Measurements from ENCODE around the gene SLC34A2.

The SLC34A2 gene

GRCh38 chr4:25722964-25723363 lies 67.3 kb downstream of the SLC34A2 start:
- DNase-seq (ENCODE audit: low read depth in 2 of 3, low spot score in 2 of 3), result no peak

- no peak for DNase-seq (ENCODE audit: low read depth in 2 of 3, low spot score in 2 of 3)
These were observed 67.8 kb downstream of the SLC34A2 start for GRCh38 chr4:25723409-25723808.

- DNase-seq (ENCODE audit: low read depth in 2 of 3, low spot score in 2 of 3), result no peak
These were observed 70.2 kb downstream of the SLC34A2 start for GRCh38 chr4:25725870-25726269.

GRCh38 chr4:25727711-25728493 lies 72.3 kb downstream of the SLC34A2 start:
- no peak for DNase-seq (ENCODE audit: low read depth in 2 of 3, low spot score in 2 of 3)

Data from activated CD8-positive, alpha-beta memory T cell treated with anti-CD3 and anti-CD28 coated beads for 48 hours (primary cell).